HK-2 (cell line): ENCODE data around the gene CCNL2.
"Not testable (repeated sequence)": the region's sequence is repeated elsewhere in the genome, so short reads cannot be mapped to it uniquely, and the experiment has no call there.

Experiments
- DNase-seq: peaks from one replicate; pipeline ENCODE4 v3.0.0-alpha.2; 2018; ENCODE audit not compliant: unreplicated experiment

CCNL2 gene

DNA sequence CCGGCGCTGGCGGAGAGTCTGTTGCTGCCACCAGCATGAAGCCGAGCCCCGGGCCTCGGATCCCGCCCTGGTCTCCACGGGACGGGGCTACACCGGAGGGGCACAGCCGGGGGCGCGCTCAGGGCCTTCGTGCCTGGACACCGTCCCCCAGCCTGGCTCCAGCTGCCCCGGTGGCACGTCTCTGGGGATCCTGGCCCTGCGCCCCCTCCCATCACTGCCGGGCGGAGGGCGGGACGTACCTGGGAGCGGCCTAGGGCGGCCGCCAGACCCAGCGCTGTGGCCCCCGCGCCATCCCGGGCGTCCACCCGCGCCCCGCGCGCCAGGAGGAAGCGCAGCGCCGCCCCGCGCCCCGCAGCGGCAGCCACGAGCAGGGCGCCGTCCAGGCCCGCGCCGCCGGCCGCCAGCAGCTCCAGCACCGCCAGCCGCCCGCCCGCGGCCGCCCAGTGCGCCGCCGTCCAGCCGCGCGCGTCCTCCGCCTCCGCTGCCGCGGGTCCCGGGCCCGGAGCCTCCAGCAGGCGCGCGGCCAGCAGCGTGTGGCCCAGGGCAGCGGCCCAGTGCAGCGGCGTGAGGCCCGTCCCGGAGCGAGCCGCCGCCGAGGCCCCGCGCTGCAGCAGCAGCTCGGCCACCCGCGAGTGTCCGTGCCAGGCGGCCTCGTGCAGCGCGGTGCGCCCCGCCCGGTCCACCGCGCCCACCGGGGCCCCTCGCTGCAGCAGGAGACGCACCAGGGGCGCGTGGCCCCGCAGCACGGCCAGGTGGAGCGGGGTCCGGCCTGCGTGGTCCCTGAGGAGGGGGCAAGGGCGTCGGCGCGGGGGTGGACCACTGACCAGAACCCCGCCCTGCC is 20.9 kb upstream of the CCNL2 start:
- no peak for DNase-seq

DNA sequence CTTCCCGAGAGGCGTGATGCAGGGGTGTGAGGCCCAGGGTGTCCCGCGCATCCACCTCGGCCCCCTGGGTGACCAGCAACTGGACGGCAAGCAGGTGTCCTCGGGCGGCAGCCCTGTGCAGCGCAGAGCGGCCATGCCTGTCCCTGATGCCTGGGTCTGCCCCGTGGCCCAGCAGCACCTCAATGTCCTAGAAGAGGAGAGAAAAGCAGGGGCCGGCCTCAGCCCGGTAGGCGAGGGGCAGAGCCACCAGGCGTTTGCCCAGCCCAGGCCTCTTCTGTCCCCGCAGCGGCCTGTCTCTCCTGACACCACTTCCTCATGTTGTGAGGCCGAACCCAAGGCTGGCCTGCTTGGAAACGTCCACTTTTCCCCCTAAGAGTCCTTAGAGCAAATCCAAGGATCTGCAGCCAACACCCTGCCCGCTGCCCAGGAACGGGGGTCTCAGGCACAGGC is 20.3 kb upstream of the CCNL2 start:
- DNase-seq: no peak

DNA sequence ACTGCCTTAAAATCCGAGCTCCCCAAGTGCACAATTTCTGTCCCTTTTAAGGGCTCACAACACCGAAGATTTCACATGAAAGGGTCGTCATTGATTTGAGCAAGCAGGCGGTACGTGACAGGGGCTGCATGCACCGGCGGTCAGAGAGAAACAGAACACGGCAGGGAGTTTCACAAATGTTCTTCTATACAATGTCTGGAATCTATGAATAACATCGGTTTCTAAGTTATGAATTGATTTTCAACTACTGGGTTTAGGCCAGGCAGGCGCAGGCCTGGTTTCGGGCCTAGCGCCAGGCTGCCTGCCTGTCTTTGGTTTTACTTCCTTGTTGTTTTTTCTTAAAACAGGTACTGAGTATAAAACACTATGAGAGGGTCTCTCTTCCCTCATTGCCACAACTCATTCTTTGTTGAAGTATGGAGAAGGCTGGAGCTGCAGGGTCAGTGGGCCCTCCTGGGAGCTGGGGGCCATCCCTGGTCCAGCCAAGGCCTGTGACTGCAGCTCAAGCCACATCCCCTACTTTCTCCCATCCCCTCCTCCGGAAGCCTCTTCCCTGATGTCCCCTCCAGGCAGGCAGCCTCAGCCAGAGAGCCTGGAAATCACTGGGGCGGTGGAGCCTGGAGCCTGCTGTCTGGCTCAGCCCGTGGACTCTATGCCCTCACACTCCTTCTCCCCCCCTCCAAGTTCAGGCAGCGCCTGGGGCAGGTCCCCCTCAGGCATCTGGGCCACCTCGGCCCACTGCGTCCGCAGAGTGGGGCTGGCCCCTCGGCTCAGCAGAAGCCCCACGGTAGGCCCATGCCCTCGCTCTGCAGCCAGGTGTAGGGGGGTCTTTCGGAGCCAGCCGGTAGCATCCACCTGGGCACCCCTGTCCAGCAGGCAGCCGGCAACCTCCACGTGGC is 19.6 kb upstream of the CCNL2 start:
- no peak for DNase-seq

DNA sequence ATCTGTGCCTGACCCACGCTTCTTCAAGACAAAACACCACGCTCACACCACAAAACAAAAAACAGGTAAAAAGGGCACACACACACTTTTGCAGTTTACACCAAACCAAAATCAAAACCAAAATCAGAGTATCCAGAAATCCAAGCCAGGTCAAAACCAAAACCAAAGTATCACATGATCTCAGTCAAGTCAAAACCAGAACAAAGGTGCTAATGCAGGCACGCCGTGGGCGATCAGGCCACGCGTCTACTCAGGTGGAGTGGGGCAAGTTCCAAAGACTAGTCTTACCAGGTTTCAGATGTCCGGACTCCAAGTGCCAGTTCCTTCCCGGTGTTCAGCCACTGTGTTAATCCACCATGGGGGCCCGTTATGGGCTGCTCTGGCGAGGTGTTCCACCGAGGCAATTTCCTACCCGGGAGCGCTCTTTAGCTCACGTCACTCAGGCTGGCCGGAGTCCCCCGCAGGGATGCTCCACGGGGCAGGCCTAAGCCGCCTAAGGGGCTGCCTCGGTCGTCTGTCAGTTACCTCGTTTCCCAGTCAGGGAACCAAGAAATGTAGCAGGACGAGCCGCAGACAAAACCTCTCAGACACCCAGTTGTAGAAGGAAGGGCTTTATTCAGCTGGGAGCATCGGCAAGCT is 18.8 kb upstream of the CCNL2 start:
- not testable (repeated sequence) for DNase-seq

DNA sequence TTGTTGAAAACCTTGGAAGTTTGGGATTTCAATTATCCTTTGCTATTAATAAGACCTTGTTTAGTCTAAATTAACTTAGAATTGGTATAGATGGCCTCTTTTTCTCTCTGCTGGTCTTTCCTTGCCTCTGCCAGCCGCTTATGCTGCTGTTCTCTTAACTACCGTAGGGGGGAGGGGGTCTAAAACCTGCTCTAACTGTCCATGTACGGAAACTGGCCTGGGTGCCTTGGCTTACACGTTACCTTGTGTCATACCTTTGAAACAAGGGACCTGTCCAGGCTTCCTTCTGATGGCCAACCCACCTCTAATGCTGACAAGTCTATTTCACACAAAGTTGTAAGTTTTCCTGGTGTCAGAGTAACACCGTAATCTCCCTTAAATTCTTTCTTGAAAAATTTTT is 18.3 kb upstream of the CCNL2 start:
- DNase-seq: not testable (repeated sequence)

DNA sequence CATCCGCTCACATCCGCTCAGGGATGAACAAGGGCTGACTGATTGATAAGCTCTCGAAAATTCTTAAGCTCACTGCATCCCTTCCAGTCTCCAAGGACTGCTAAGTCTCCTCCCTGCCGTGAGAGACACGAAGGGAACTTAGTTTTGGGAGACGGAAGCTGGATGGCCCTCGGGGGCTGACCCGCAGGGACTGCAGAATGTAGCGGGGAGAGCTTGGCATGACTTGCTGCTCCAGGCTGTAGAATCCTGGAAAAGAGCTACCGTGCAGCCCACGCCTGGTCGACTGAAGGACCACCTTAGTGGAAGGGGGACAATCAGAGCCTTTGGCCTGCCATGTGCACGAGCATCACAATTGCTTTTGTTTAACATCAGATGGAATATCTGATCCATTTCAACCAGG is 16.6 kb upstream of the CCNL2 start:
- DNase-seq: no peak

DNA sequence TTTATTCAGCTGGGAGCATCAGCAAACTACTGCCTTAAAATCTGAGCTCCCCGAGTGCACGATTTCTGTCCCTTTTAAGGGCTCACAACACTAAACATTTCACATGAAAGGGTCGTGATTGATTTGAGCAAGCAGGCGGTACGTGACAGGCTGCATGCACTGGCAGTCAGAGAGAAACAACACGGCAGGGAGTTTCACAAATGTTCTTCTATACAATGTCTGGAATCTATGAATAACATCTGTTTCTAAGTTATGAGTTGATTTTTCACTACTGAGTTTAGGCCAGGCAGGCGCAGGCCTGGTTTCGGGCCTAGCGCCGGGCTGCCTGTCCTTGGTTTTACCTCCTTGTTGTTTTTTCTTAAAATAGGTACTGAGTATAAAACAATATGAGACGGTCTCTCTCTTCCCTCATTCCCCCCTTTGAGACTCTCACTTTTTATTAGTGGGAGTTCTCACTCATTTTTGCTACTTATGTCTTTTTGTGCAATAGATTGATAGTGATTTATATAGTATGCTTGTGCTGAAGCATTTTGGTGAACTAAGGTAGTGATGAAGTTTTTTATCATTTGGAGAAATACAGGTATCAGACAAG is 13.3 kb upstream of the CCNL2 start:
- DNase-seq: not testable (repeated sequence)

DNA sequence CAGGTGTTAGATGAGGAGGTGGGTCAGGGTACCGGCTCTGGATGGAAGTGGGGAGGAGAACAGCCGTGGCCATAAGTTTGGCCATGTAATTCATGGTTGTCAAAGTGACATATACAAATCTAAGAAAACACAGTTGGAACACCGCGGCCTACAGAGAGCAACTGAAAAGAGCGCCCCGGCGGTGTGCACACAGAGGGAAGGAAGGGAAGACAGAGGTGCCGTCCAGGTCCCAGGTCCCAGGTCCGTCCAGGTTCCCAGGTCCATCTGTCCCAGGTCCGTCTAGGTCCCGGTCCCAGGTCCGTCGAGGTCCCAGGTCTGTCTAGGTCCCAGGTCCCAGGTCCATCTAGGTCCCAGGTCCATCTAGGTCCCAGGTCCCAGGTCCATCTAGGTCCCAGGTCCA is 12.5 kb upstream of the CCNL2 start:
- DNase-seq: no peak

DNA sequence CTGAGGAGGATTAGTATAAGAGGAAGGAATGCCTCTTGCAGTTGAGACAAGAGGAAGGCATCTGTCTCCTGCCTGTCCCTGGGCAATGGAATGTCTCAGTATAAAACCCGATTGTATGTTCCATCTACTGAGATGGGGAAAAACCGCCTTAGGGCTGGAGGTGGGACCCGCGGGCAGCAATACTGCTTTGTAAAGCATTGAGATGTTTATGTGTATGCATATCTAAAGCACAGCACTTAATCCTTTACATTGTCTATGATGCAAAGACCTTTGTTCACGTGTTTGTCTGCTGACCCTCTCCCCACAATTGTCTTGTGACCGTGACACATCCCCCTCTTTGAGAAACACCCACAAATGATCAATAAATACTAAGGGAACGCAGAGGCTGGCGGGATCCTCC is 11.1 kb upstream of the CCNL2 start:
- not testable (repeated sequence) for DNase-seq

DNA sequence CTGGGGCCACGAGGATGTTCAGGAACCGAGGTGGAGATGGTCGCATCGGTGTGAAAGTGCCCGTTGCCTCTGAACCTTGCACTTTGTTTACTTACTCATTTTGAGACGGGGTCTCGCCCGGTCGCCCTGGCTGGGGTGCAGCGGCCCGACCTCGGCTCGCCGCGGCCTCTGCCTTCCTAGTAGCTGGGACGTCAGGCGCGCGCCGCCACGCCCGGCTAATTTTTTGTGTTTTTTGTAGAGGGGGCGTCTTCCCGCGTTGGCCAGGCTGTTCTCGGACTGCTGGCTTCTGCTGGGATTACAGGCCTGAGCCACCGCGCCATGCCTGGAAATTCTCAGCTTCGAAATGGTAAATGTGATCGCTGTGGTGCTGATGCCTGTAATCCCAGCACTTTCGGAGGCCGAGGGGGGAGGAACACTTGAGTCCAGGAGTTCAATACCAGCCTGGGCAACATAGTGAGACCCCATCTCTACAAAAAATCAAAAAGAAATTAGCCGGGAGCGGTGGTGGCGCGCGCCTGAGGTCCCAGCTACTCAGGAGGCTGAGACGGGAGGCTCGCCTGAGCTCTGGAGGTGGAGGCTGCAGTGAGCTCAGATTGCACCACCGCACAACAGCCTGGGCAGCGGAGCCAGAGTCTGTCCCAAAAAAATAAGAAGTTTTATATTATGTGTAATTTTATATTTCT is 8.6 kb upstream of the CCNL2 start:
- peak; percentile 63 for DNase-seq

DNA sequence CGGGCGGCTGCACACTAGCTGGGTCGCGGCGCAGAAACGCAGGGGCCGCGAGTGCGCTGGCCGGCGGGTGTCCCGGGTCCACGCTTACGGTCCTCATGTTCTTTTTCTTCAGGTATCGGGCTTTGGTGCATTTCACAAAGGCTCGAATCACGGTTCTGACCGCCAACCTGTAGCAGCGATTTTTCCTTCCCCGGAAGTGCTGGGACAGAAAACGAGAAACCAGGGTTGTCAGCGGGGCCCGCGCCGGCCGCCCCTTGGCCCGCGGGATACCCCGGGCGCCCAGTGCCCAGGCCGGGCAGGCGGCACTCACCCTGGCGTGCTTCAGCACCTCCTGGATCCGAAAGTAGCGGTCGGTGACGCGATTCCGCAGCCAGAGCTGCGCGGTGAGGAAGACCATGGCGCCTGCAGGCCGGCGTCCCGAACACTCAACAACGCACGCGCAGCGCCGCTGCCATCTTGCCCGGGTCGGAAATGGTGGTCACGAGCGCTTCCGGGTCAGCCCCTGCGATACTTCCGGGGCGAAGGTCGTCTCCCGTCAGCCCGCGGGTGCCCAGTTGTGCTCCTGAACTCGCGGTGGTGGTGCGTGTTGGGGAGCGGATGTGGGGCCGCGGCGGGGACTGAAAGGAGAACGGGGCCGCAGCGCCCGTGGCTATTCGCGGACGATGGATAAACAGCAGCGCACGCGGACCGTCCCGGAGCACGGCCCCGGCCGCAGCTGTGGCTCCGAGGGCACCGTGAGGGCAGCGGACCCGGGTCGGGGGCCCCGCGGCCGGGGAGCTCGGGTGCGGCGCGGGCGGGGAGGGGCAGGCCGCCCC is 7.9 kb upstream of the CCNL2 start, which contains the start of gene MRPL20:
Gene MRPL20 (minus strand): TSS at position 473 of the 815 bp plus-strand sequence. CDS start 76 bp downstream, at position 397.
- peak; percentile 91 for DNase-seq

DNA sequence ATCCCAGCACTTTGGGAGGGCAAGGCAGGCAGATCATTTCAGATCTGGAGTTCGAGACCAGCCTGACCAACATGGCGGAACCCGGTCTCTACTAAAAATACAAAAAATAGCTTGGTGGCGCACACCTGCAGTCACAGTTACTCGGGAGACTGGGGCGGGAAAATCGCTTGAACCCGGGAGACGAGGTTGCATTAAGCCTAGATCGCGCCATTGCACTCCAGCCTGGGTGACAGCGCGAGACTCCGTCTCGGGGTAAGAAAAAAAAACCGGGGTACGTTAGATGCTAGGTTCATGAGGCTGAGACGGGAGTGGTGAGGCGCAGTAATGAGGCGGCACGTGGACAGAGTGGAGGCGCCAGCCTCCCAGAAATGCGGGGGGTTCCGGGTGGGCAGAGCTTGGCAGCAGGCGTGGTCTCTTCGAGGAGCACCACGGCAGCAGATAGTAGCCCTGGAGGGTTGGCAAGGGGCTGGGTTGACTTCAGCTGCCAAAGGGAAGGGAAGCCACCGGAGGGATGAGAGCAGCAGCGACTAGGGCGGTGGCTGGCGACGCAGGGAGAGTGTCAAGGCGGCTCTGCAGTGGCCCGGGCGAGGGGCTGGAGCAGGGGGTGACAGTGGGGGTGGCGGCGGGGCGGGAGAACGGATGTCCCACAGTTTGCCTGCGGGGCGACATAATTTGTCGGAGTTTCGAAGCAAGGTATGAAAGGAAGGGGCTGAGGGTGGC is 7.1 kb upstream of the CCNL2 start:
- no peak for DNase-seq

DNA sequence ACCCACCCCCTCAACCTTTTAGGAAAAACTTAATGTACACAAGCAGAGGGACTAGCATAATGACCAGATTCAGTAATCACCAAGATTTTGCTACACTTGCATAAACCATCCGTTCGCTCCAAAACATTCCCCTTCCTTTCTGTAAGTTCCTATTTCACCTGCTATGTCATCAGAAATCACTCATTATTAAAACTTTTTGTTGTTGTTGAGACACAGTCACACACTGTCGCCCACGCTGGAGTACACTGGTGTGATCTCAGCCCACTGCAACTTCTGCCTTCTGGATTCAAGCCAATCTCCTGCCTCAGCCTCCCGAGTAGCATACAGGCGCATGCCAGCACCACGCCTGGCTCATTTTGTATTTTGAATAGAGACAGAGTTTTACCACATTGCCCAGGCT is 4.5 kb upstream of the CCNL2 start:
- DNase-seq: no peak

DNA sequence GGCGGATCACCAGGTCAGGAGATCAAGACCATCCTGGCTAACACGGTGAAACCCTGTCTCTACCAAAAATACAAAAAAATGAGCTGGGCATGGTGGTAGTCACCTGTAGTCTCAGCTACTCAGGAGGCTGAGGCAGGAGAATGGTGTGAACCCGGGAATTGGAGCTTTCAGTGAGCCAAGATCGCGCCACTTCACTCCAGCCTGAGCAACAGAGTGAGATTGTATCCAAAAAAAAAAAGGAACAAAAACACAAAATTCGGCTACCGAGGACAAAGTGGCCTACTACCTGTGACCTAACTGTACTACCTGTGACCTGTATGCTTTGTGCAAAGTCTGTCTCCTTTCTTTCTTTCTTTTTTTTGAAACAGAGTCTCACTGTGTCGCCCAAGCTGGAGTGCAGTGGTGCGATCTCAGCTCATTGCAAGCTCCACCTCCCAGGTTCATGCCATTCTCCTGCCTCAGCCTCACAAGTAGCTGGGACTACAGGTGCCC is 3.8 kb upstream of the CCNL2 start:
- not testable (repeated sequence) for DNase-seq

DNA sequence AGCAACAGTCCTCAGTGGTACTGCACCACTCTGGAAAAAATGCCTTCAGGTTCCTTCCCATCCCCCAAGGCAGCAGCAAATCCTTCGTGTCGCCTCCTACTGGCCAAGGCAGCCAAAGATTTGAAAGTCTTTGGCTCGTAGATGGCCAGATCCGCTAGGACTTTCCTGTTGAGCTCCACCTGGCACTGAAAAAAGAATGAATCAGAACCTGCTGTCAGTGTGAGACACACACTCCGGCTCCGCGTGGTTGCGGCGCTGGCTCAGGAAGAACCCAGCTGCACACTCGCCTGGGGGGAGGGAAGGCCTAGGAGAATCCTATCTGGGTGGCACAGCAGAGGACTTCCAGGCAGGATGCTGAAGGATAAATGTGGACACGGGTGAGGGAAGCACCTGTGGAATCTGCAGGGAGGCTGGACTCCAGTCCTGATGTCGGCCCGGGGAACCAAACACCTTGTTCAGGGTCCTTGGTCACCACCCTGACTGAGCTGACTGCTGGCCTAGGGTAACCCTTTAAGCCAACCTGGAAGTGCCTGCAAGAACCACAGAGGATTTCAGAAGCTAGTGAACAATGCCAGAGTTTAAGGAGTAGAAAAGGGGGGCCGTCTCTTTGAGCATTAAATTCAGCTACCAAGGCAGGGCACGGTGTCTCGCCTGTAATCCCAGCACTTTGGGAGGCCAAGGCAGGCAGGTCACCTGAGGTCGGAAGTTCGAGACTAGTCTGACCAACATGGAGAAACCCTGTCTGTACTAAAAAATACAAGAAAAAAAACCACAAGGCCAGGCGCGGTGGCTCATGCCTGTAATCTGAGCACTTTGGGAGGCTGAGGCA is 3.2 kb upstream of the CCNL2 start:
- peak; percentile 46 for DNase-seq

DNA sequence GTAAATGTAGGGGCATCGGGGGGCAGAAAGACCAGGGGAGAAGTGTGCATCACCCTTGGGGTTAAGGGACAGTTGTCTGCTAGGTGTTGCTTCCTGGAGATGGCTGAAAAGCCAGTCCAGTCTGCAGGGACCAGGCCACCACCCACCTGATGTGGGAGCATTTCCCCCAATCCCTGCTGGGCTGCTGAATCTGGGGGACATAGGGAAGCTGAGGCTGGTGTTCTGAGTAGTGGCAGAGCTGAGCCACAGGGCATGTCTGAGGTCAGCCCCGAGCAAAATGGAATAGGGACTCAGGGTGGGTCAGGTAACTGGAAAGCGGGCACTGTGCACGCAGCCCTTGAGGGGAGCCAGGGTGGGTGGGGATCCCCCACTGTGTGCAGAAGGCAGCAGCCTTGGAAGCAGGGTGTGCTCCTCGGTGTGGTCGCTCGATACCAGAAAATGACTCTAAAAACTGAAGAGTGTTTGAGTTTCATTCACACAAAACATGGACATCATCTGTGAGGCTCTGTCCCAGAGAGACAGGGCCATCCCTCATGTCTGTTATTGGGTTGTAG is 2.4 kb upstream of the CCNL2 start:
- DNase-seq: no peak

DNA sequence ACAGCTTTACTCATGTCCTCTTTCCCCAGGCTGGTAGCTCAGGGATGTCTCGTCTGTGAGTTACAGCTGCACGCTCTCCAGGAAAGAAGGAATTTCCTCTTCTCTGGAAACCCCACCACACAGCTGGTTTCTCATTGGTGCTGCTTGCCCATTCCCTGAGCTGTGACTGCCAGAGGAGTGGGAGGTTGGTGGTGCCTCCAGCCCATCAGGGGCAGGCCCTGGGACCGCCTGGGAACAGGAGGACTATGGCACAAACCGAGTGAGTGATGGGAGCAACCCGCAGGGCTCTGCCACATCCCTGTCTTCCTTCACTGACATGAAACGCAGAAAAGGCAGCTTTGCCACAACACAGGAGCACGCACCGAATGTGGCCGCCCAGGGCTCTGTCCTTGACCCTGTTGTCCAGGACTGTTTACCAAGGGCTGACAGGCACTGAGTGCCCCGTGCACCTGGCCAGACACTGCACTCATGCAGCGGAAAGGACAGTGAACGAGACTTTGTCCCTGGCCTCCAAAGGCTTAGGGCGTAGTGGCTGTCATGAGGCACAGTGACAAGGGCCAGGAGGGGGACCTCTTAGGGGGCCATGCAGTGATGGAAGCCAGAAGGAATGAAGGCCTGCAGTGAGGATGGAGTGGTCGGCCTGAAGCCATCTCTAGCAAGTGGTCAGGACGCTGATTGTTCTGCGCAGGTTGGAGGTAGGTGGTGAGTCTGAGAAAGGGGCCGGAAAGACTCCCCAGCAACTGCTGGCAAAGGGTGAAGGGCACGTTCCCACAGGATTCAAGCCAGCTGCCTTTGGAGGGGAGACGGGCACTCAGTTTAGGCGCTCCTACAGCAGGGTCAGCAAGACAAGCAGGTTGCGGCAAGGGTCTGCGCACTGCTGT is 1.7 kb upstream of the CCNL2 start:
- no peak for DNase-seq
